Peyer's patch (tissue), 4 donors: ENCODE results near the gene PSMC3.

Experiments
- CTCF ChIP-seq, 6 experiments: fragments of 450-650 bp in 4 of 6; fragments of 200-600 bp in 2 of 6; sonication (generic) in 1 of 6; IDR thresholded peaks; one replicate each; pipeline ENCODE4 v1.5.1; 2017 to 2019; ENCODE audit warnings: antibody characterized with exemption in 6 of 6, mild to moderate bottlenecking in 3 of 6, moderate library complexity in 1 of 6
- POLR2A ChIP-seq, 2 donors: fragments of 450-650 bp; IDR thresholded peaks; one replicate each; pipeline ENCODE4 v1.5.1; 2017; ENCODE audit warnings: antibody characterized with exemption in 2 of 2, mild to moderate bottlenecking in 2 of 2, moderate library complexity in 2 of 2

- TF ChIP-seq CTCF (IDR thresholded peaks at IDR 0.05) (no peak), POLR2A (IDR thresholded peaks at IDR 0.05) (no peak)
These were observed 48.0 kb downstream of the PSMC3 start, which contains the start of gene SPI1 for GRCh38 chr11:47378010-47378835.
